Activated naive CD8-positive, alpha-beta T cell treated with anti-CD3 and anti-CD28 coated beads, Interleukin-2, amount 10 ng/mL, durations not matched to agents 7 days and 5 days (primary cell): ENCODE data around the gene SLC36A1. TPM values are rescaled to one million over a fixed set of nuclear protein-coding genes. Genes with fewer than 3 reads are reported as not detected.
"Not testable (repeated sequence)": the region's sequence is repeated elsewhere in the genome, so short reads cannot be mapped to it uniquely, and the experiment has no call there.

ENCODE experiments used
- ATAC-seq: fragments of 150-1000 bp; cut with Tn5 transposase; one replicate; pipeline ENCODE4 v1.10.0; 2021; ENCODE audit warnings: low read depth, moderate library complexity
- POLR2A ChIA-PET: fragments of 350-600 bp; sonication (Branson Sonifier 250); formaldehyde crosslinking; loops from one replicate; lab custom pipeline; 2021; ENCODE audit warnings: antibody characterized with exemption; lab: Charles Lee
- DNase-seq: peaks from one replicate; pipeline ENCODE4 v3.0.0; 2021
- H3K27ac Mint-ChIP-seq: one replicate; pipeline ENCODE4 v1.8.0; 2022; ENCODE audit warnings: mild to moderate bottlenecking, mixed read lengths
- H3K27me3 Mint-ChIP-seq: one replicate; pipeline ENCODE4 v1.8.0; 2022; ENCODE audit warnings: mild to moderate bottlenecking, moderate library complexity, mixed read lengths
- H3K36me3 Mint-ChIP-seq: one replicate; pipeline ENCODE4 v1.8.0; 2021; ENCODE audit warnings: mild to moderate bottlenecking, mixed read lengths
- H3K4me1 Mint-ChIP-seq: one replicate; pipeline ENCODE4 v1.8.0; 2021; ENCODE audit warnings: mixed read lengths
- H3K4me3 Mint-ChIP-seq: one replicate; pipeline ENCODE4 v1.8.0; 2022; ENCODE audit warnings: mild to moderate bottlenecking, moderate library complexity, mixed read lengths
- H3K9me3 Mint-ChIP-seq: one replicate; pipeline ENCODE4 v1.8.0; 2021; ENCODE audit warnings: mixed read lengths
- total RNA-seq, 2 experiments: library from RNA; stranded (reverse); gene quantifications; one replicate each; pipeline ENCODE4 v1.2.3, GENCODE V29; 2021

The SLC36A1 gene
- total RNA-seq: 1 to 10 TPM; 5.8 to 6.0 TPM

GRCh38 chr5:151447174-151448037 lies at the start of gene SLC36A1:
Gene SLC36A1, plus strand, starts transcription at chr5:151447603. Its CDS starts 11,190 bp downstream, at chr5:151458793.
- peaks cover 22% of the 10 kb centered on the region for H3K27me3 Mint-ChIP-seq
- H3K4me3 Mint-ChIP-seq: peak within 1 kb of the TSS; percentile 84
- ATAC-seq (peak; percentile 91), DNase-seq (peak; percentile 92)
- H3K27ac Mint-ChIP-seq: peak within 1 kb of the TSS; percentile 81
- no peaks in the 10 kb centered on the region for H3K9me3 Mint-ChIP-seq
- no peaks in the 10 kb centered on the region for H3K36me3 Mint-ChIP-seq
- POLR2A ChIA-PET: interaction anchor here (1.0 to 1.3 kb wide), 3 partner anchors 11 to 205 kb away, joined by 3 to 6 read pairs (median 3); no protein-coding TSS in a partner anchor
- H3K4me1 Mint-ChIP-seq: peaks cover 13% of the 10 kb centered on the region

DNA sequence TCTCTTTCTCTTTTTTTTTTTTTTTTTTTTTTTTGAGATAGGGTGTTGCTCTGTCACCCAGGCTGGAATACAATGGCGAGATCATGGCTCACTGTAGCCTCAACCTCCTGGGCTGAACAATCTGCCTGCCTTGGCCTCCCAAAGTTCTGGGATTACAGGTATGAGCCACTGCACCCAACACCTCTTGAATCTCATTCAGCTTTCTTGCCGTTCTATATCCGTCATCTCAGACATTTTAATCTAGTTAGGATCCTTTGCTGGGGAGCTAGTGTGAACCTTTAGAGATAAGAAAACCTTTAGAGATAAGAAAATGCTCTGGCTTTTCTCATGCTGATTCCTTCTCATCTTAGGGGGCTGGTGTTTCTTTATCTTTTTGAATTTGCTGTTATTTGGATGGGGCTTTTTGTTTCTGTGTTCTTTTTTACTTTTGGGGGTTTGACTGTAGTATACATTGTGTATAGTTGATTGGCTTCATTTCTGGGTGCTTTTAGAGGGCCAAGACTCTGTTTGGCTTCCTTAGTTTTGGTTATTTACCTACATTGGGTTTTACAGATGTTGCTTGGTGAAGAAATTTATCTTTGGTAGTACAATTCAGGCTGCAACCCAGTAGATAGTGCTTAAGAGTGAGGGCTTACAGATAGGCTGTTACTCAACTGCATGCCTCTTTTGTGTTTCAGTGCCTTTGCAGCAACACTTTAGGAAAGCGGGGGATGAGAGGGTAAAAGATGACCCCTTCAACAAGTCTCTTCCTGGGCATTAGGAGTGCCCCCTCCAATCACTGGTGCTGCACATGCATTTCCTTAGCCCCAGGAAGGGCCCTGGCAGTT lies 41.9 kb upstream of the SLC36A1 start:
- H3K27ac Mint-ChIP-seq: no peak overlapping the region
- H3K27me3 Mint-ChIP-seq: peaks cover 32% of the 10 kb centered on the region
- H3K4me1 Mint-ChIP-seq: no peaks in the 10 kb centered on the region
- no peak overlapping the region for H3K4me3 Mint-ChIP-seq
- H3K36me3 Mint-ChIP-seq: no peaks in the 10 kb centered on the region
- no peak for ATAC-seq
- POLR2A ChIA-PET: interaction anchor here (0.7 kb wide), 1 partner anchor 26 kb away, joined by 10 read pairs; no protein-coding TSS in a partner anchor
- no peak for DNase-seq
- H3K9me3 Mint-ChIP-seq: no peaks in the 10 kb centered on the region

DNA sequence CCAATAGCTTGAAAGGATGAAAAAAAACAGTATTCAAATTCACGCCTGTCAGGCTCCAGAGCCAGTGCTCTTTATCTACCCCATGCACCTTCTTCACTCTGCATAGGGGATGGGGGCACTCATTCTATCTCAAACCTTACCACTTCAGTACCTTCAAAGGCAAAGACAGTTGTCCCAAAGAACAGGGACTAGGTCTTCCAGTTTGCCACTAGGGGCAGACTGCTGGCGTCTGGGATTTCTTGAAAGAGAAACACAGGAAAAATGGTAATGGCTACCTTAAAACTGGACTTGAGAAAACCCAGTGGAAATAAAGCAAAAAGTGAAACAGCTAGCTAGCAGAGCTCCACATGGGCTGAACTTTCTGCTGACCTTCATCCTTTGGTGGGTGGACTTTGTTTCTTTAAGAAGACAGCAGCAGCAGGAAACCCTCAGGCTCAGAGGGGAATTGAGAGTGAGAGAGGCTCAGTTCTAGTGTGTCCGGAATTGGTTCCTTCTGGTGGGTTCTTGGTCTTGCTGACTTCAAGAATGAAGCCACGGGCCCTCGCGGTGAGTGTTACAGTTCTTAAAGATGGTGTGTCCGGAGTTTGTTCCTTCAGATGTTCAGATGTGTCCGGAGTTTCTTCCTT lies 41.0 kb upstream of the SLC36A1 start:
- H3K9me3 Mint-ChIP-seq: no peaks in the 10 kb centered on the region
- no peaks in the 10 kb centered on the region for H3K36me3 Mint-ChIP-seq
- ATAC-seq (no peak), DNase-seq (no peak)
- H3K27ac Mint-ChIP-seq: no peak overlapping the region
- H3K4me1 Mint-ChIP-seq: no peaks in the 10 kb centered on the region
- H3K27me3 Mint-ChIP-seq: peaks cover 24% of the 10 kb centered on the region
- H3K4me3 Mint-ChIP-seq: no peak overlapping the region
- POLR2A ChIA-PET: no interaction called here

DNA sequence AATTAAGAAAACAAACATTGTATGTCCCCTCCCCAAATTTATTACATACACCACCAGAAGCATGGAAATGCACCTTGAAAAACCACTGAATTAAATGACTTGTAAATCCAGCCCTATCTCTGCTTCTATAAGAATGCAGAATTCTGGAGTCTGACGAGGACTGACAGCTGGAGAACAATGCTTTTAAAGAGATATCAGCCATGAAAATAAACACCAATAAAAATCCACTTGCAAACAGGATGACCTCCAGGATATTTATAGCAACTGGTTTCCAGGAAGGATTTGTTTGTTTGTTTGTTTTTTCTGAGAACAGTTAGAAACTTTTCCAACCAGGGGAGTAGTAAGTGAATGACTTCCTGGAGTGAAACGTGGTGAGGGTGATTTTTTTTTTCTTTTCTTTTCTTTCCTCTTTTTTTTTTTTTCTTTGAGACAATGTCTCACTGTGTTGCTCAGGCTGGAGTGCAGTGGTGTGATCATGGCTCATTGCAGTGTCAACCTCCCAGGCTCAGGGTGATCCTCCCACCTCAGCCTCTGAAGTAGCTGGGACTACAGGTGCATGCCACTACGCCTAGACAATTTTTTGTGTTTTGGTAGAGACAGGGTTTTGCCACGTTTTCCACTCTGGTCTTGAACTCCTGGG lies 38.7 kb upstream of the SLC36A1 start:
- H3K4me3 Mint-ChIP-seq: no peak overlapping the region
- no peaks in the 10 kb centered on the region for H3K36me3 Mint-ChIP-seq
- no peaks in the 10 kb centered on the region for H3K9me3 Mint-ChIP-seq
- H3K27me3 Mint-ChIP-seq: peaks cover 19% of the 10 kb centered on the region
- no peaks in the 10 kb centered on the region for H3K4me1 Mint-ChIP-seq
- no peak overlapping the region for H3K27ac Mint-ChIP-seq
- POLR2A ChIA-PET: no interaction called here
- DNase-seq (no peak), ATAC-seq (no peak)

DNA sequence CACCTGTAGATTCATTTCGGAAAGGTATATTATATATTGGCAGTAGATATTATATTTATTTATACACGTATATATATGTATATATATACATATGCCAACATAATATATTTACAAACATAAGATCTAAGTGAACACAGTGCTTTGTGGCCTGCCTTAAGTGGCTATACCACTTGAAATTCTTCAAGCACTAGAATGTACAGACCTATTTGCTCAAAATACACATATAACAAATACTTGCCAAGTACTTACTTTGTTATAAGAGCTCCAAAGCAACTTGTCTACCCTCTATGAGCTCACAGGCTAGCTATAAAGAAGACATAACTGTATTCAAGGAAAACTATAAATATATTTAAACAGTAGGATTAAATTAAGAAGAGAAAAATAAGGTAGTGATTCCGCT lies 33.6 kb upstream of the SLC36A1 start:
- Mint-ChIP-seq H3K27ac (no peak overlapping the region), H3K36me3 (no peaks in the 10 kb centered on the region), H3K4me1 (no peaks in the 10 kb centered on the region), H3K9me3 (peaks cover 15% of the 10 kb centered on the region), H3K27me3 (peaks cover 15% of the 10 kb centered on the region), H3K4me3 (no peak overlapping the region)
- POLR2A ChIA-PET: no interaction called here
- ATAC-seq (no peak), DNase-seq (no peak)

- H3K9me3 Mint-ChIP-seq: peaks cover 15% of the 10 kb centered on the region
- DNase-seq (no peak), ATAC-seq (no peak)
- H3K36me3 Mint-ChIP-seq: no peaks in the 10 kb centered on the region
- no peak overlapping the region for H3K27ac Mint-ChIP-seq
- POLR2A ChIA-PET: no interaction called here
- peaks cover 15% of the 10 kb centered on the region for H3K27me3 Mint-ChIP-seq
- H3K4me1 Mint-ChIP-seq: no peaks in the 10 kb centered on the region
- no peak overlapping the region for H3K4me3 Mint-ChIP-seq
Observed at GRCh38 chr5:151414536-151414935, 32.9 kb upstream of the SLC36A1 start.

DNA sequence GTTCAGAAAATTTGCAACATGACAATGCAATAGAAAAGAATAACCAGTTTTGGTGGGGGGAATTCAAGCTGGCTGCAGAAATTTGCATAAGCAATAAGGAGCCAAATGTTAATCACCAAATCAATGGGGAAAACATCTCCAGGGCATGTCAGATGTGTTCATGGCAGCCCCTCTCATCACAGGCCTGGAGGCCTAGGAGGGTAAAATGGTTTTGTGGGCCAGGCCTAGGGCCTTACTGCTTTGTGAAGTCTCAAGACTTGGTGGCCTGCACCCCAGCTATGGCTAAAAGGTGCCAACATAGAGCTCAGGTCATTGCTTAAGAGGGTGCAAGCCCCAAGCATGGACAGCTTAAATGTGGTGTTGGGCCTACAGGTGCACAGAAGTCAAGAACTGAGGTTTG lies 29.7 kb upstream of the SLC36A1 start:
- ATAC-seq (no peak), DNase-seq (no peak)
- POLR2A ChIA-PET: no interaction called here
- Mint-ChIP-seq H3K27ac (no peak overlapping the region), H3K4me3 (no peak overlapping the region), H3K9me3 (peaks cover 15% of the 10 kb centered on the region), H3K36me3 (no peaks in the 10 kb centered on the region), H3K4me1 (no peaks in the 10 kb centered on the region), H3K27me3 (peaks cover 7% of the 10 kb centered on the region)

DNA sequence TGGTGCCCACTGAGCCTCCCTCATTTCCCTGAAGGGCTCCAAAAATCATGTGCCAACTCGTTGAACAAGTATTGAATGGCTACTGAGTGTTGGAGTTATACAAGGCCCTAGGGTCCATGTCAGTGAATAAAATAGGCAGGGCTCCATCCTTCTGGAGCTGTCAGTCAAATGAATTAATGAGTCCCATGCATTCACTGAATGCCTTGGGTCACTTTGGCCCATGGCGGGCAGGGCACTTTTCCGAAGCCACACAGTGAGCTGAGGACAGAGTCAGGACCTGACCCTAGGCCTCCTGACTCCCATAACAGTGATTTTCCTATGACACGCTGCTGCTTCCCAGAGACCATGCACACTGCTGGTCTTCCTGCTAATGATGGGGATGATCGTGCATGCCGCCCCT lies 27.3 kb upstream of the SLC36A1 start:
- peaks cover 15% of the 10 kb centered on the region for H3K9me3 Mint-ChIP-seq
- H3K36me3 Mint-ChIP-seq: no peaks in the 10 kb centered on the region
- POLR2A ChIA-PET: no interaction called here
- DNase-seq: no peak
- H3K27ac Mint-ChIP-seq: no peak overlapping the region
- H3K4me3 Mint-ChIP-seq: no peak overlapping the region
- no peaks in the 10 kb centered on the region for H3K4me1 Mint-ChIP-seq
- peaks cover 7% of the 10 kb centered on the region for H3K27me3 Mint-ChIP-seq
- no peak for ATAC-seq

GRCh38 chr5:151424892-151425523 lies 22.4 kb upstream of the SLC36A1 start:
- ATAC-seq (no peak), DNase-seq (no peak)
- POLR2A ChIA-PET: no interaction called here
- Mint-ChIP-seq H3K9me3 (no peaks in the 10 kb centered on the region), H3K4me3 (no peak overlapping the region), H3K4me1 (no peaks in the 10 kb centered on the region), H3K27ac (no peak overlapping the region), H3K36me3 (no peaks in the 10 kb centered on the region), H3K27me3 (peaks cover 11% of the 10 kb centered on the region)

- H3K4me3 Mint-ChIP-seq, H3K4me1 Mint-ChIP-seq, H3K9me3 Mint-ChIP-seq, ATAC-seq, H3K36me3 Mint-ChIP-seq, POLR2A ChIA-PET, H3K27ac Mint-ChIP-seq, DNase-seq: not testable (repeated sequence)
- peaks cover 11% of the 10 kb centered on the region for H3K27me3 Mint-ChIP-seq
Observed at GRCh38 chr5:151426347-151426746, 21.1 kb upstream of the SLC36A1 start.

DNA sequence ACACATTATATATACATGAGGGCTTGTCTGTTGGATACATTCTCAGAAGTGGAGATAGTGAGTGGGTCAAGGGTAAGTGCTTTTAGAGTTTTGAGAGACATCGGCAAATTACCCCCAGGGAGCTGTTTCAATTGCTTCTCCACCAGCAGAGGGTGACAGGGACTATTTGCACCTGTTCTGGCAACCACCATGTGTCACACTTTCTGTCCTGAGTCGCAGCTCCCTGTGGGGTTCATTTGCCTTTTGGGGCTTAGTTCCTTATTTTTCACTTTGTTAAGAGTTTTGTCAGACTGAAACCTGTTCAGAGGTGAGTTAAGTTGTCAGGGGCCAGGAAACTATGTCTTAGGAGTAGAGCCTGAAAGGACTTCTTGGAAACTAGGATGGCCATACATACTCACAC lies 20.1 kb upstream of the SLC36A1 start:
- Mint-ChIP-seq H3K4me1 (no peaks in the 10 kb centered on the region), H3K36me3 (no peaks in the 10 kb centered on the region), H3K27me3 (peaks cover 9% of the 10 kb centered on the region), H3K4me3 (no peak overlapping the region), H3K27ac (no peak overlapping the region), H3K9me3 (no peaks in the 10 kb centered on the region)
- ATAC-seq (no peak), DNase-seq (no peak)
- POLR2A ChIA-PET: no interaction called here

GRCh38 chr5:151430731-151431130 lies 16.7 kb upstream of the SLC36A1 start:
- Mint-ChIP-seq H3K27me3 (peaks cover 19% of the 10 kb centered on the region), H3K27ac (no peak overlapping the region), H3K36me3 (no peaks in the 10 kb centered on the region), H3K9me3 (no peaks in the 10 kb centered on the region), H3K4me3 (no peak overlapping the region), H3K4me1 (no peaks in the 10 kb centered on the region)
- POLR2A ChIA-PET: no interaction called here
- ATAC-seq (no peak), DNase-seq (no peak)
